ENCODE data around the gene SLC5A5. TPM values are rescaled to one million over a fixed set of nuclear protein-coding genes. Genes with fewer than 3 reads are reported as not detected.
A peak's percentile ranks its signal among the peaks of the same experiment; 100 is the strongest.

SLC5A5 gene
- total RNA-seq, 2 experiments from 2014 or later = 1.7 to 2.2 TPM

GRCh38 chr19:17866964-17867486 lies 4.7 kb upstream of the SLC5A5 start:
- CTCF ChIA-PET = interaction anchor here (20.4 kb wide), 1 partner anchor 67 kb away, joined by 326 read pairs; the partner anchor contains the start of gene CCDC124
- no peak overlapping the region for H3K27ac Mint-ChIP-seq
- no peaks in the 10 kb centered on the region for H3K9me3 Mint-ChIP-seq

GRCh38 chr19:17868669-17869068 lies 3.1 kb upstream of the SLC5A5 start:
- POLR2A ChIA-PET = no interaction called here
- no peak for DNase-seq

More at GRCh38 chr19:17866964-17867486, 4.7 kb upstream of the SLC5A5 start:
- H3K4me1 Mint-ChIP-seq = peaks cover 11% of the 10 kb centered on the region
- no peak for DNase-seq
- no peak overlapping the region for H3K4me3 Mint-ChIP-seq
- peaks cover 24% of the 10 kb centered on the region for H3K36me3 Mint-ChIP-seq (ENCODE audit: low read depth)
- POLR2A ChIA-PET = no interaction called here
- H3K27me3 Mint-ChIP-seq = no peaks in the 10 kb centered on the region

DNA sequence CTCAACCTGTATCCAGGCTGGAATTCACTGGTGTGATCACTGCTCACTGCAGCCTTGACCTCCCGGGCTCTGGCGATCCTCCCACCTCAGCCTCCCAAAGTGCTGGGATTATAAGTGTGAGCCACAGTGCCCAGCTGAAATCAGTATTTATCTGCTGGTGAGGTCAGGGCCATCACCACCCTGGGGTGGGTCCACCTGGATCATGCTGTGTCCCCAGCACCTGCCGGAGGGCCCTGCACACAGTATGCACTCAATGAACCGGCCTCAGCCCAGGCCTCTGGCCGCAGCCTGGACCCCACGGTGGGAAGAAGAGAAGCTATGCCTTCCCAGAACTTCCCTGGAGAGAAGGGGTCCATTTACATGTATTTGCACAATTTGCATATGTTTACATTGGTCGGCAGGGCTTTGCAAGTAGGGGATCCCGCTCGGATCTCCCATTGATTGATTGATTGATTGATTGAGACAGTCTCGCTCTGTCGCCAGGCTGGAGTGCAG lies 2.6 kb upstream of the SLC5A5 start:
- no peak for DNase-seq
- CTCF ChIA-PET = interaction anchor here (3.9 to 4.5 kb wide), 2 partner anchors 9 to 63 kb away, joined by 34 to 44 read pairs; partner anchors contain the start of genes CCDC124 and RPL18A
- peaks cover 21% of the 10 kb centered on the region for H3K4me1 Mint-ChIP-seq
- peaks cover 12% of the 10 kb centered on the region for H3K36me3 Mint-ChIP-seq (ENCODE audit: low read depth)
- no peaks in the 10 kb centered on the region for H3K27me3 Mint-ChIP-seq
- H3K27ac Mint-ChIP-seq = no peak overlapping the region
- no peak overlapping the region for H3K4me3 Mint-ChIP-seq
- no peaks in the 10 kb centered on the region for H3K9me3 Mint-ChIP-seq
- POLR2A ChIA-PET = no interaction called here

More at GRCh38 chr19:17868669-17869068, 3.1 kb upstream of the SLC5A5 start:
- Mint-ChIP-seq H3K4me1 (peaks cover 18% of the 10 kb centered on the region), H3K27me3 (no peaks in the 10 kb centered on the region), H3K4me3 (no peak overlapping the region), H3K9me3 (no peaks in the 10 kb centered on the region), H3K27ac (no peak overlapping the region), H3K36me3 (ENCODE audit: low read depth) (peaks cover 13% of the 10 kb centered on the region)
- CTCF ChIA-PET = no interaction called here

- Mint-ChIP-seq H3K4me1 (peaks cover 29% of the 10 kb centered on the region), H3K36me3 (ENCODE audit: low read depth) (no peaks in the 10 kb centered on the region), H3K9me3 (no peaks in the 10 kb centered on the region), H3K27ac (peak overlapping the region; percentile 87), H3K4me3 (peak overlapping the region; percentile 83), H3K27me3 (peaks cover 3% of the 10 kb centered on the region)
- ChIA-PET POLR2A (interaction anchor here (0.6 to 1.5 kb wide), 3 partner anchors 61 to 64 kb away, joined by 3 to 7 read pairs (median 5); partner anchors contain the start of gene CCDC124), CTCF (interaction anchor here (0.7 to 4.5 kb wide), 11 partner anchors 9 to 125 kb away, joined by 3 to 44 read pairs (median 4); partner anchors contain the start of genes CCDC124 and RPL18A)
- DNase-seq = no peak
Measured at GRCh38 chr19:17871032-17871877, 490 bp upstream of the SLC5A5 start.

DNA sequence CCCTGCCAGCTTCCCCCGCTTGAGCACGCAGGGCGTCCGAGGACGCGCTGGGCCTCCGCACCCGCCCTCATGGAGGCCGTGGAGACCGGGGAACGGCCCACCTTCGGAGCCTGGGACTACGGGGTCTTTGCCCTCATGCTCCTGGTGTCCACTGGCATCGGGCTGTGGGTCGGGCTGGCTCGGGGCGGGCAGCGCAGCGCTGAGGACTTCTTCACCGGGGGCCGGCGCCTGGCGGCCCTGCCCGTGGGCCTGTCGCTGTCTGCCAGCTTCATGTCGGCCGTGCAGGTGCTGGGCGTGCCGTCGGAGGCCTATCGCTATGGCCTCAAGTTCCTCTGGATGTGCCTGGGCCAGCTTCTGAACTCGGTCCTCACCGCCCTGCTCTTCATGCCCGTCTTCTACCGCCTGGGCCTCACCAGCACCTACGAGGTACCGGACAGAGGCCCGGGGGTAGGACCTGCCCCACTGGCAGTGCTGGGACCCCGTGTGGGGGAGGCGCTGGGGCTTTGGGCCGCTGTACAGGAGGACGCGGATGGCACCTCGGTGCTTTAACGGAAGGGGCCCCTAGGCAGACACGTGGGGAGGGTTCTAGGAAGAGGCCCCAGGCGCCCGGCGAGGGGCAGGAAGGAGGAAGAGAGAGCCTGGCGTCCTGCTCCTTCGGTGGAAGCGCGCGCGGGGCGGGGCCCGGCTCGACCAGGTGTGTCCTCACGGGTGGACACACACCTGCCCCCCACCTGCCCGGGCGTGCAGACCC lies 681 bp downstream of the SLC5A5 start:
- Mint-ChIP-seq H3K27me3 (peaks cover 3% of the 10 kb centered on the region), H3K4me1 (peaks cover 29% of the 10 kb centered on the region), H3K9me3 (no peaks in the 10 kb centered on the region), H3K27ac (peak overlapping the region; percentile 83), H3K36me3 (ENCODE audit: low read depth) (no peaks in the 10 kb centered on the region), H3K4me3 (peak overlapping the region; percentile 83)
- ChIA-PET CTCF (interaction anchor here (0.6 to 4.5 kb wide), 7 partner anchors 10 to 65 kb away, joined by 3 to 44 read pairs (median 9); partner anchors contain the start of genes CCDC124 and RPL18A), POLR2A (interaction anchor here (1.5 kb wide), 1 partner anchor 60 kb away, joined by 5 read pairs; the partner anchor contains the start of gene CCDC124)
- DNase-seq = peak; percentile 68

DNA sequence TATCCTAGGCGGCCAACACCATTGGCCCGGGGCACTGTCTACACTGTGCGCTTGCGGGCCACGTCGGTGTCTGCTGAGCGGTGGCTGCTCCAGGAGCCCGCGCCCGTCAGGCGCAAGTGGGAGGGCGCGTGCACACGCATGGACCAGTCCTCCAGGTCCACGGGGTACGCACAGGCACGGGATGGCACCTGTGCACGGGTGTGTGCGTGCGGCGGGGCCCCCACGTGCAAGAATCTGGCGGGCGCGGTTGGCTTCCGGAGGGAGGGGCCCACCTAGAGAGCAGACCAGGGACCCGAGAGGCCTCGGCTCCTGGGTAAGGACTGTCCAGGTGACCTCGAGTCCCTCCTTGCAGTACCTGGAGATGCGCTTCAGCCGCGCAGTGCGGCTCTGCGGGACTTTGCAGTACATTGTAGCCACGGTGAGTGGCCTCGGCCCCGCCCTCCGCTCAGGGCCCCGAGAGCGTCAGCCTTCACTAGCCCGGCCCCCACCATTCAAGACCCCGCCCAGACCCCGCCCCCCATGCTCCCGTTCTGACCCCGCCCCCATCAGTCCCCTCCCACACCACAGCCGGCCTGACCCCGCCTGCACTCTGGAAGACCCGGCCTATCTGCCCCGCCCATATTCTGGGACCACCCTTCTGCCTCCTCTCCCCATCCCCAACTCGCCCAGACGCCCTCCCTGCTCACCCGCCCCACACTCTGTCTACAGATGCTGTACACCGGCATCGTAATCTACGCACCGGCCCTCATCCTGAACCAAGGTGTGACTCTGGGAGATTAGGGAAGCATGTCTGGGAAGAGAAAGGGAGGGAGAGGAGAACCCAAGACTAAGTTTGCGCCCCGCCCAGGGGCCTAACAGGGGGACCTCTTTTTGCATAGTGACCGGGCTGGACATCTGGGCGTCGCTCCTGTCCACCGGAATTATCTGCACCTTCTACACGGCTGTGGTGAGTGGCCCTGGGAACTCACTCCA lies 2.3 kb downstream of the SLC5A5 start:
- CTCF ChIA-PET = interaction anchor here (0.7 to 4.5 kb wide), 3 partner anchors 14 to 78 kb away, joined by 3 to 34 read pairs (median 3); partner anchors contain the start of gene RPL18A
- Mint-ChIP-seq H3K4me1 (peaks cover 29% of the 10 kb centered on the region), H3K4me3 (peak overlapping the region; percentile 83), H3K36me3 (ENCODE audit: low read depth) (no peaks in the 10 kb centered on the region), H3K27me3 (peaks cover 3% of the 10 kb centered on the region), H3K27ac (peak overlapping the region; percentile 80), H3K9me3 (no peaks in the 10 kb centered on the region)
- POLR2A ChIA-PET = no interaction called here
- peak; percentile 70 for DNase-seq

- CTCF ChIA-PET = no interaction called here
Measured at GRCh38 chr19:17874758-17875135, 3.0 kb downstream of the SLC5A5 start.

GRCh38 chr19:17877696-17878095 lies 6.0 kb downstream of the SLC5A5 start:
- POLR2A ChIA-PET = no interaction called here
- peaks cover 19% of the 10 kb centered on the region for H3K4me1 Mint-ChIP-seq
- peaks cover 3% of the 10 kb centered on the region for H3K27me3 Mint-ChIP-seq
- H3K27ac Mint-ChIP-seq = no peak overlapping the region
- CTCF ChIA-PET = interaction anchor here (1.0 kb wide), 1 partner anchor 55 kb away, joined by 4 read pairs; the partner anchor contains the start of gene CCDC124
- no peaks in the 10 kb centered on the region for H3K36me3 Mint-ChIP-seq (ENCODE audit: low read depth)
- H3K4me3 Mint-ChIP-seq = no peak overlapping the region
- DNase-seq = no peak
- H3K9me3 Mint-ChIP-seq = no peaks in the 10 kb centered on the region

More at GRCh38 chr19:17874758-17875135, 3.0 kb downstream of the SLC5A5 start:
- no peak for DNase-seq
- Mint-ChIP-seq H3K27ac (no peak overlapping the region), H3K27me3 (peaks cover 3% of the 10 kb centered on the region), H3K9me3 (no peaks in the 10 kb centered on the region), H3K4me1 (peaks cover 29% of the 10 kb centered on the region), H3K36me3 (ENCODE audit: low read depth) (no peaks in the 10 kb centered on the region), H3K4me3 (peak overlapping the region; percentile 49)
- POLR2A ChIA-PET = no interaction called here

GRCh38 chr19:17879466-17879865 lies 7.7 kb downstream of the SLC5A5 start:
- Mint-ChIP-seq H3K9me3 (no peaks in the 10 kb centered on the region), H3K36me3 (ENCODE audit: low read depth) (no peaks in the 10 kb centered on the region), H3K4me3 (no peak overlapping the region), H3K27ac (no peak overlapping the region), H3K4me1 (peaks cover 5% of the 10 kb centered on the region), H3K27me3 (peaks cover 3% of the 10 kb centered on the region)
- ChIA-PET POLR2A (no interaction called here), CTCF (interaction anchor here (0.6 to 1.4 kb wide), 2 partner anchors 53 to 109 kb away, joined by 3 to 4 read pairs; partner anchors contain the start of gene CCDC124)
- DNase-seq = no peak

GRCh38 chr19:17881701-17882100 lies 10.0 kb downstream of the SLC5A5 start:
- no peak for DNase-seq
- no peak overlapping the region for H3K27ac Mint-ChIP-seq
- no peaks in the 10 kb centered on the region for H3K36me3 Mint-ChIP-seq (ENCODE audit: low read depth)
- ChIA-PET POLR2A (no interaction called here), CTCF (no interaction called here)
- H3K4me3 Mint-ChIP-seq = no peak overlapping the region
- H3K27me3 Mint-ChIP-seq = no peaks in the 10 kb centered on the region
- H3K9me3 Mint-ChIP-seq = no peaks in the 10 kb centered on the region
- H3K4me1 Mint-ChIP-seq = no peaks in the 10 kb centered on the region

DNA sequence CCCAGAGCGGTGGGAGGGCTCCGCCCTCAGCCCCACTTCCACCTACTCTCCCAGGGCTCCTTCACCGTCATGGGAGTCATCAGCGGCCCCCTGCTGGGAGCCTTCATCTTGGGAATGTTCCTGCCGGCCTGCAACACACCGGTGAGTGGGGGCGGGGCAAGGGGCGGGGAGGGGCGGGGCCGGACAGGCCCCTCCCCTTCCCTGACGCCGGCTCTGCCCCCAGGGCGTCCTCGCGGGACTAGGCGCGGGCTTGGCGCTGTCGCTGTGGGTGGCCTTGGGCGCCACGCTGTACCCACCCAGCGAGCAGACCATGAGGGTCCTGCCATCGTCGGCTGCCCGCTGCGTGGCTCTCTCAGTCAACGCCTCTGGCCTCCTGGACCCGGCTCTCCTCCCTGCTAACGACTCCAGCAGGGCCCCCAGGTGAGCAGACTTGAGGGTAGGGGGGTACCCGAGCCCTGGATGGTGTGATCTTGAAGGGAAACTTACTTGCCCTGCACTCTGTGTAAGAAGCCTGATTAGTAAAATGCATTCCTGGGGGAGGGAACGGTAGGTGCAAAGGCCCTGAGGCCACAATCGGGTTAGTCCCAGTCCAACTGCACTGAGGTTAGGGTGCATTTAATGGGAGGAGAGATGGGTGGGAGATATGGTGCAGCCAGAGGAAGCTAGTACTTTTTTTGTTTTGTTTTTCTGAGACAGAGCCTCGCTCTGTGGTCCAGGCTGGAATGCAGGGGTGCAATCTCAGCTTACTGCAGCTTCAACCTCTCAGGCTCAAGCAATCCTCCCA lies 12.1 kb downstream of the SLC5A5 start:
- no peak for DNase-seq
- no peaks in the 10 kb centered on the region for H3K9me3 Mint-ChIP-seq
- H3K27ac Mint-ChIP-seq = no peak overlapping the region
- no peaks in the 10 kb centered on the region for H3K4me1 Mint-ChIP-seq
- CTCF ChIA-PET = interaction anchor here (0.6 to 1.3 kb wide), 2 partner anchors 24 to 493 kb away, joined by 3 to 4 read pairs; partner anchors contain the start of gene RPL18A
- POLR2A ChIA-PET = no interaction called here
- H3K36me3 Mint-ChIP-seq (ENCODE audit: low read depth) = no peaks in the 10 kb centered on the region
- H3K4me3 Mint-ChIP-seq = no peak overlapping the region
- H3K27me3 Mint-ChIP-seq = no peaks in the 10 kb centered on the region

All from activated CD4-positive, alpha-beta T cell treated with anti-CD3 and anti-CD28 coated beads, Interleukin-2, amount 10 ng/mL, durations not matched to agents 7 days and 5 days (primary cell).